Common myeloid progenitor, CD34-positive (primary cell): Measurements from ENCODE around the gene MYCBPAP.

Source experiments
- CTCF ChIA-PET: fragments of 350-600 bp; sonication (Branson Sonifier 250); formaldehyde crosslinking; loops from one replicate; lab custom pipeline; 2021; ENCODE audit warnings: antibody characterized with exemption; lab: Charles Lee
- POLR2A ChIA-PET: fragments of 350-600 bp; sonication (Branson Sonifier 250); formaldehyde crosslinking; loops from one replicate; lab custom pipeline; 2021; ENCODE audit warnings: antibody characterized with exemption; lab: Charles Lee
- DNase-seq, 3 donors: peaks; one replicate each; pipeline versions ENCODE4 v3.0.0 to v3.0.0-alpha.2; 2013
- H3K27ac ChIP-seq, 2 experiments: 1 replicate in 1 of 2; 2 replicates in 1 of 2; pipeline ENCODE4 v1.7.0; 2013; ENCODE audit warnings: inconsistent platforms in 2 of 2, low read length in 2 of 2, mild to moderate bottlenecking in 2 of 2, low read depth in 1 of 2, moderate library complexity in 1 of 2; ENCODE audit not compliant: severe bottlenecking in 2 of 2, insufficient read depth in 1 of 2, poor library complexity in 1 of 2
- H3K27me3 ChIP-seq, 5 experiments: replicated peaks in 2 of 5; 1 replicate in 3 of 5; 2 replicates in 2 of 5; pipeline versions ENCODE4 v1.6.1 to v1.7.0; 2013; ENCODE audit warnings: low read length in 4 of 5, mild to moderate bottlenecking in 2 of 5, moderate library complexity in 2 of 5, inconsistent platforms in 1 of 5; ENCODE audit not compliant: insufficient read depth in 5 of 5, control insufficient read depth in 4 of 5
- H3K36me3 ChIP-seq, 4 experiments: 1 replicate in 2 of 4; 2 replicates in 2 of 4; pipeline versions ENCODE4 v1.6.1 to v1.7.0; 2013; ENCODE audit warnings: low read length in 3 of 4, control low read depth in 1 of 4, mild to moderate bottlenecking in 1 of 4; ENCODE audit not compliant: control insufficient read depth in 4 of 4, insufficient read depth in 4 of 4
- H3K4me1 ChIP-seq, 4 experiments: 1 replicate in 3 of 4; 2 replicates in 1 of 4; pipeline versions ENCODE4 v1.6.1 to v1.7.1; 2013; ENCODE audit warnings: low read length in 3 of 4, mild to moderate bottlenecking in 3 of 4, control low read depth in 1 of 4, inconsistent platforms in 1 of 4, moderate library complexity in 1 of 4; ENCODE audit not compliant: control insufficient read depth in 4 of 4, insufficient read depth in 4 of 4; ENCODE audit errors: control extremely low read depth in 1 of 4
- H3K4me3 ChIP-seq, 7 experiments: 1 replicate in 4 of 7; 2 replicates in 3 of 7; pipeline versions ENCODE4 v1.5.1 to v1.7.0; 2013; ENCODE audit warnings: mild to moderate bottlenecking in 7 of 7, low read length in 6 of 7, moderate library complexity in 6 of 7, inconsistent platforms in 2 of 7, low read depth in 2 of 7, control low read depth in 1 of 7; ENCODE audit not compliant: insufficient read depth in 4 of 7, control insufficient read depth in 1 of 7; ENCODE audit errors: extremely low read depth in 1 of 7
- H3K9me3 ChIP-seq, 5 experiments: 1 replicate in 4 of 5; 2 replicates in 1 of 5; pipeline versions ENCODE4 v1.6.1 to v1.7.1; 2013; ENCODE audit warnings: low read length in 4 of 5, mild to moderate bottlenecking in 2 of 5, inconsistent platforms in 1 of 5, low read depth in 1 of 5, moderate library complexity in 1 of 5; ENCODE audit not compliant: control insufficient read depth in 4 of 5, insufficient read depth in 2 of 5; ENCODE audit errors: control extremely low read depth in 1 of 5
- WGBS: methylation state at CpG from one replicate; pipeline ENCODE4 v1.1.5; 2013; ENCODE audit not compliant: insufficient coverage; 5-methylcytosine and 5-hydroxymethylcytosine counted together

MYCBPAP gene

DNA sequence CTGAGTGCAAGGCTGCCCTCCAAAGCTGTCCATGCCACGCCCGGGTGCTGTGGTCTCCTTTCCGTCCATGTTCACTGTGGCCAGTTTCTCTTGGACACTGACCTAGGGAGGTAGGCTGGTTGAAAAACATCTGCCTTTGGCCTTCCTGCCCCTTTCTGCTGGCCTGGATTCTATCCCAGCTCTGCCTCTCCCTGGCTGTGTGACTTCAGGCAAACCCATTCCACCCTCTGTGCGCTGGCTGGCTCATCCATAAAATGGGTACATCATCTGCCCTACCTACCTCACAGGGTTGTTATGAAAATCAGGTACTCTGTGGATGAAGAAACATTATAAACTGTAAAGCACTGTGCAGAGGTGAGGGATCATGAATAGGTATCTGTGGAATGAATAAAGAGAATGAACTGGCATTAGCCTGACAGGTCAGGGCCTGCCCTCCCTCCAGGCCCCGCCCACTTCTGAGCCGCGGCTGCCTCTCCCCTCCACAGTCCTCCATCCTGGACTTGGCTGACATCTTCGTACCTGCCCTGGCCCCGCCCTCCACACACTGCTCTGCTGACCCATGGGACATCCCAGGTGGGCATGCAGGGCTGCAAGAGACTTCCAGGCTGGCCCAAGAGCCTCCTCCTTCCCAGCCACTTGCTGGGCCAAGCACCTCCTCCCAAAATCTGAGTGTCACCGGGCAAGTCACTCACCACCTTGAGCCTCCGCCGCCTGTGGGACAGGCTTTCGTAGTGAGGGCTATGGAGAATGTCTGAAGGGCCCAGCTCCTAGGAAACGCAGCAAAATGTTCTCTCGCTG lies 31.7 kb downstream of the MYCBPAP start:
- POLR2A ChIA-PET, result no interaction called here
- 78% methylated on average over 15 of the region's 15 CpGs for WGBS

DNA sequence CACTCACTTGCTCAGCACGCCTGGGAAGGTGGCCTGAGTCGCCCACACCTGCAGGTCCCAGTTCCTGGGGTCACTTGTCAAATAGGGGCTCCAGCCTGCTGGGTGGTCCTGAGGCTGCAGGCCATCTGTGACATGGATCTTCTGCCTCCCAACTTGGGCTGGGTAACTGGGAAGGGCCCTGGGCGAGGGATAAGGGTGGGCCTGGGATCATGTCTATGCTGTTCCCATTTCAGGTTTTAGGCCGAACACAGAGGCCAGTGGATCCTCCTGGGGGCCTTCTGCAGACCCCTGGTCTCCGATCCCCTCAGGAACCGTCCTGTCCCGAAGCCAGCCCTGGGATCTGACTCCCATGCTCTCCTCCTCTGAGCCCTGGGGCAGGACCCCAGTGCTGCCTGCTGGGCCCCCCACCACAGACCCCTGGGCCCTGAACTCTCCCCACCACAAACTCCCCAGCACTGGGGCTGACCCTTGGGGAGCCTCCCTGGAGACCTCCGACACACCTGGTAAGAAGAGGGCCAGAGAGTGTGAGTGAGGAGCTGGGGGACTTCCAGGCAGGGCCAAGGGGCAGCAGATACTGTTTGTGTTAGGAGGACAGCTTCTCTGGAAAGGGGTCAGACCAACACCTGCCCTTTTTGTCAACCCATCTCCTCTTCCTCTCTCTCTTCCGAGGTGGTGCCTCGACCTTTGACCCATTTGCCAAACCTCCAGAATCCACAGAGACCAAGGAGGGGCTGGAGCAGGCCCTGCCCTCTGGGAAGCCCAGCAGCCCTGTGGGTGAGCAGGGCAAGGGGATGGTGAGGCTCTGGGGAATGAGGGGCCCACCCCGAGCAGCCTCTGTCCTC lies 32.5 kb downstream of the MYCBPAP start:
- Histone ChIP-seq H3K27me3 (peaks cover 0 to 6% (median 0%) of the 10 kb centered on the region in 5 experiments), H3K36me3 (no peaks in the 10 kb centered on the region), H3K4me1 (peaks cover 0 to 13% (median 9%) of the 10 kb centered on the region in 4 experiments), H3K27ac (no peak overlapping the region), H3K9me3 (no peaks in the 10 kb centered on the region), H3K4me3 (no peak overlapping the region)
- CTCF ChIA-PET, result interaction anchor here (0.7 to 16.6 kb wide), 3 partner anchors 11 to 81 kb away, joined by 4 to 325 read pairs (median 12); no protein-coding TSS in a partner anchor
- POLR2A ChIA-PET, result no interaction called here
- over 99% methylated on average over 7 of the region's 11 CpGs for WGBS
- DNase-seq, result no peak

More for the DNA sequence above, 31.7 kb downstream of the MYCBPAP start:
- Histone ChIP-seq H3K36me3 (no peaks in the 10 kb centered on the region), H3K4me3 (no peak overlapping the region), H3K27ac (no peak overlapping the region), H3K4me1 (peaks cover 0 to 13% (median 9%) of the 10 kb centered on the region in 4 experiments), H3K27me3 (peaks cover 0 to 2% (median 0%) of the 10 kb centered on the region in 5 experiments), H3K9me3 (no peaks in the 10 kb centered on the region)
- CTCF ChIA-PET, result interaction anchor here (0.5 to 1.1 kb wide), 2 partner anchors 85 to 239 kb away, joined by 3 read pairs; no protein-coding TSS in a partner anchor
- no peak for DNase-seq

DNA sequence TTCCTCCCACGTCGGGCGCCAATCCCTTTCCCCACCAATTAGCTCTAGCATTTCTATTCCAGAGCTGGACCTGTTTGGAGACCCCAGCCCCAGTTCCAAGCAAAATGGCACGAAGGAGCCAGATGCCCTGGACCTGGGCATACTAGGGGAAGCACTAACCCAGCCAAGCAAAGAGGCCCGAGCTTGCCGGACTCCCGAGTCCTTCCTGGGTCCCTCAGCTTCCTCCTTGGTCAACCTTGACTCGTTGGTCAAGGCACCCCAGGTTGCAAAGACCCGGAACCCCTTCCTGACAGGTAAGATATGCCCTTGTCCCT lies 33.1 kb downstream of the MYCBPAP start:
- no peaks in the 10 kb centered on the region for H3K36me3 ChIP-seq
- H3K4me3 ChIP-seq, result peak overlapping the region; percentile 37 to 84 (median 65)
- H3K9me3 ChIP-seq, result no peaks in the 10 kb centered on the region
- ChIA-PET POLR2A (no interaction called here), CTCF (interaction anchor here (1.3 to 16.6 kb wide), 3 partner anchors 8 to 81 kb away, joined by 5 to 325 read pairs (median 12); partner anchors contain the start of gene EPN3)
- WGBS, result 74% methylated on average over 8 of the region's 9 CpGs
- H3K27ac ChIP-seq, result no peak overlapping the region
- DNase-seq, result no peak
- peaks cover 0 to 13% (median 9%) of the 10 kb centered on the region in 4 experiments for H3K4me1 ChIP-seq
- H3K27me3 ChIP-seq, result peaks cover 0 to 6% (median 0%) of the 10 kb centered on the region in 5 experiments

DNA sequence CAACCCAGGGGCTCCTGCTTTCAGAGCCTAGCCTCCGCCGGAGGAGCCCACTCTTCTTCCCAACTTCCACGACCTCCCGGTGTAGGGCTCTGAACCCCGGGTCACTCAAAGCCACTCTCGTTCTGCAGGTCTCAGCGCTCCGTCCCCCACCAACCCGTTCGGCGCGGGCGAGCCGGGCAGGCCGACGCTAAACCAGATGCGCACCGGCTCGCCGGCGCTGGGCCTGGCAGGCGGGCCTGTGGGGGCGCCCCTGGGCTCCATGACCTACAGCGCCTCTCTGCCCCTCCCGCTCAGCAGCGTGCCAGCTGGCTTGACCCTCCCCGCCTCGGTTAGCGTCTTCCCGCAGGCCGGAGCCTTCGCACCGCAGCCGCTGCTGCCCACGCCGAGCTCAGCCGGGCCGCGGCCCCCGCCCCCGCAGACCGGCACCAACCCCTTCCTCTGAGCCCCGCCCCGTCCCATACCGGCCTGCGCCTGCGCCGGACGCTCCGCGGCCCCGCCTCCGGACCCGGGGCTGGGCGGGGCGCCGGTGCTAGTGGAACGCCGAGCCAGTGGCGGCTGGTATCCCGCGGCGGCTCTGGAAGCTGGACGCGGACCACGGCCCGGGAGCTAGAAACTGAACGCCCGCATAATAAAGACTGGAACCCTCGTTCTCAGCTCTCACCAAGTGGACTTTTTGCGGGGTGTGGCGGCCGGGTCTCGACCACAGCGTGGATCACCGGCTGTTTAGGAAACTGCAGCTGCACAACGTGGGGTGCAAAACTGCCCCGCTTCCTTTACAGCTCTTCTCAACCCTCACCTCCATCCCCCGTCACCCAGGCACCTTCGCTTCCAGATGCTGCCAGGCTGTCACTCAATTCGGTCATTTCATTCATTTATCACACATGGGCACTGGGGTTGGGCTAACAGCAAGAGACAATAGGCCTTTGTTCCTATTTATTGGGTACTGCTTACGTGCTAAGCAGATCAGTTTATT lies 33.8 kb downstream of the MYCBPAP start:
- peaks cover 0 to 17% (median 9%) of the 10 kb centered on the region in 4 experiments for H3K4me1 ChIP-seq
- peak; percentile 54 to 81 (median 78) for DNase-seq
- ChIA-PET POLR2A (interaction anchor here (0.6 kb wide), 1 partner anchor 72 kb away, joined by 3 read pairs; no protein-coding TSS in a partner anchor), CTCF (interaction anchor here (1.0 to 16.6 kb wide), 5 partner anchors 9 to 300 kb away, joined by 3 to 325 read pairs (median 6); partner anchors contain the start of gene EPN3)
- no peak overlapping the region for H3K27ac ChIP-seq
- H3K36me3 ChIP-seq, result no peaks in the 10 kb centered on the region
- peaks cover 0 to 6% (median 0%) of the 10 kb centered on the region in 5 experiments for H3K27me3 ChIP-seq
- H3K4me3 ChIP-seq, result peak overlapping the region; percentile 37 to 84 (median 65)
- WGBS, result 3% methylated on average over 80 of the region's 82 CpGs
- H3K9me3 ChIP-seq, result no peaks in the 10 kb centered on the region

DNA sequence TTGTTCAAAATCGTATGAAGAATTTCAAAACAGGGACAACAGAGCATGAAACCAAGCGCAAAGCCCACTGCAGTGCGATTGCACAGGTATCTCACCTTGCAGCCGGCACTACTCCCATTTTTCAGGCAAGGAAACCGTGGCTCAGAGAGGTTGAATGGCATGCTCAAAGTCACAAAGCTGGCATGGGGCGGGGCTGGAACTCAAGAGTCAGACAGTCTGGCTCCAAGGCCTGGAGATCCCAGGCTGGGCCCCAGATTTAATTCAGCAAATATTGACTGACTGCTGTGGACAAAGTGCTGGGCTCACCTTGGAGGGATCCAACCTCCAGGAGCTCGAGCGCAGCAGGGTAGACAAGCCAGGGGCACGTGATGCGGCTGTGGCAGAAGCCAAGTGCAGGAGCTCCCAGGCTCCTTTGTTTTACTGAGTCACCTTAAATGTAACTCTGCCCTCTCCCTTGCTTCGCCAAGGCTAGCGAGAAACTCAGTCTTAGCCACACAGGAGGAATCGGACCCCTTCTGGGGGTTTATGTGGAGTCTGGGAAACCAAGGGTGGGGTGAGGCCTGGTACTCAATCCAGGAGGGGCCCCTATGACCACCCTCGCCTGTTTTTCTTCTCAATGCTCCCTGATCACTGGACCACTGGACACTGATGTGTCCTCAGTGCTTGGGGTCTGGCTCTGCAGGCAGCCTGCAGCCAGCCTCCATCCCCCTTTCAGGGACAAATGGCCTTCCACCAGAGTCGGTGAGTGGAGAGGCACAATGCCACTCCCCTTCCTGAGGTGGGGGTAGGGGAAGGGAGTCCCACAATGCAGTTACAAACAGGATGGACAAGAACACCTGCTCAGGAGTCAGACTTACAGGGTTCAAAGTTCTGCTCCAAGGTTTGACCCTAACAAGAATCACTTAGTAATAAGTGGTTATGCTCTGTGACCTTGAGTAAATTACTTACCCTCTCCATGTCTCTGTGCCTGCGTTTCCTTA lies 34.8 kb downstream of the MYCBPAP start:
- Histone ChIP-seq H3K27ac (no peak overlapping the region), H3K4me3 (peak overlapping the region in 3 of 7 experiments; percentile 73 to 84 (median 80)), H3K9me3 (no peaks in the 10 kb centered on the region), H3K36me3 (no peaks in the 10 kb centered on the region), H3K27me3 (peaks cover 0 to 6% (median 0%) of the 10 kb centered on the region in 5 experiments), H3K4me1 (peaks cover 0 to 24% (median 16%) of the 10 kb centered on the region in 4 experiments)
- no peak for DNase-seq
- 95% methylated on average over 11 of the region's 16 CpGs for WGBS
- POLR2A ChIA-PET, result interaction anchor here (0.6 kb wide), 1 partner anchor 71 kb away, joined by 3 read pairs; no protein-coding TSS in a partner anchor
- CTCF ChIA-PET, result interaction anchor here (0.9 to 16.6 kb wide), 9 partner anchors 8 to 299 kb away, joined by 3 to 325 read pairs (median 5); partner anchors contain the start of gene EPN3
